HG03460 (cell line): ENCODE measurements around the gene CAPG.
"Not testable (repeated sequence)": the region's sequence is repeated elsewhere in the genome, so short reads cannot be mapped to it uniquely, and the experiment has no call there.

Experiments used
- ATAC-seq: cut with Tn5 transposase; IDR thresholded peaks from one replicate; pipeline ENCODE4 v1.9.1; 2021; ENCODE audit not compliant: unreplicated experiment

CAPG gene

GRCh38 chr2:85421260-85422071 is 11.3 kb upstream of the CAPG start:
- no peak for ATAC-seq

DNA sequence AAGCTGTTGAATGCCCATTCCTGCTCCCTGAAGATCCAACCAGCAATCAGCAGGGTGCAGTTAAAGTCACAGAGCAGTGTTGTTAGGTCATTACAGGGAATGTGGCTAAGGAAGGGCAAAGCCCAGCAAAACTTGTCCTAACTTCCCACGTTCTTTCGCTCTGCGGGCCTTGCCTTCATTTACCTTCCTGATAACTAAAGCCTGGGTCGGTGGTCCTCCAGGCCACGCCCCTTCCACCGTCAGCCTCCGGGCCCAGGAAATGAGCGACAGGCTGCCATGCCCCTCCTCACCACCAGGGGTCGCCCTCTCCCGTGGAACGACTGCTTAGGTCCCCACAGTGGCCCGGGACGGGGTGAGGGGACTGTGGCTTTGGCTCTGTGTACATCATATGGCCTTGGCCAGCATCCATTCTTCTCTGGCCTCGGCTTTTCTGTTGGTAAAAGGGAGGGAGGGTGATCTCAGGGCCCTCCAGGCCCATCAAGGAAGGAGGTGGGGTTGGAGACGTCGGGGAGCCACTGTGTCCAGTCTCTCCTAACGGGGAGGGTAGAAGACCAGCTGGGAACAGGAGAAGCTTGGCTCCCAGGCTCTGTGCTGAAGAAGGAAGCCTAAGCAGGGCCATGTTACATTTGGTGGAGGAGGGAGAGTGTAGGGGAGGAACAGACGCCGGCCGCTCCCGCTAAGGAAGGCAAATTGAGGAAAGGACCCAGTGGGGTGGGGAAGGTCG is 10.5 kb upstream of the CAPG start:
- peak; percentile 56 for ATAC-seq

GRCh38 chr2:85419009-85419675 is 9.0 kb upstream of the CAPG start:
- ATAC-seq: no peak

DNA sequence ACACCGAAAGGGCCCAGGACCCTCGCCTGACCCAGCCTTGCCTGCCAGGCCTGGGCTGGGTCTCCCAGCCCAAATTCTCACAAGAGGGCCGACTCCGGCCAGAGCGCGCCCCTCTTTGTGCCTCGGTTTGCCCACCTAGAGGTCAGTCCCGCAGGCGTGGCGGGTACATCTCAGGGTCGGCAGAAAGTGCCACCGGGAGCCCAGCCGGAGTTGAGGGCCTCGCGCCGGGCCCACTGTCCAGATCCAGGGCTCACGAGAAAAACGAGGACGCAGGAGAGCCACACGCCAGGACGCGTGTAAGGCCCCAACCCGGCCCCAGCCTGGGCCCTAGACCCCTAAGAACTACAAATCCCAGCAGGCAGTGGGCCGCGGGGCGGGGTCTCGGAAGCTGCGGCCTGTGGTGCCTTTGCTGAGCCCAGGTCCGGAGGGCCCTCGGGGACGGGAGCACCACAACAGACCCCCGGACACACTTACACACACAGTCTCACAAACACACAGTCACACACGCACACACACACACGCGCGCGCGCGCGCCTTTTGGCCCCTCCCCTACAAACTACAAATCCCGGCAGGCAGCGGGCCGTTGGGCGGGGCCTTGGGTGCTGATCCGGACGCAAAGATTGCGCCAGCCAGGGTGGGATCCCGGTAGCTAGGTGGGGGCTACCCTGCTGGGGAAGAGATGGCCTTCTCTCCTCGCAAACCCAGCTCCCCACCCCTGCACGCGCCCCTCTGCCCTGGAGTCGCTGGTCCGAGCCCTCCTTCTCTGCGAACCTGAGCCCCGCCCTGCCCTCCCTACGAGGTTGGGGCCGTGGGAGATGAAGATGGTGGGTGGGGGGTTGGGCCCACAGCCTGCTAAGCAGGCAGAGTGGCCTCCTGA is 8.2 kb upstream of the CAPG start, which contains the start of gene SH2D6:
Gene SH2D6, plus strand, starts transcription at position 583 of the 877 bp plus-strand sequence. CDS start 10,752 bp downstream, outside the sequence.
- ATAC-seq: peak; percentile 83

GRCh38 chr2:85415980-85416650 is 5.9 kb upstream of the CAPG start:
- ATAC-seq: no peak

DNA sequence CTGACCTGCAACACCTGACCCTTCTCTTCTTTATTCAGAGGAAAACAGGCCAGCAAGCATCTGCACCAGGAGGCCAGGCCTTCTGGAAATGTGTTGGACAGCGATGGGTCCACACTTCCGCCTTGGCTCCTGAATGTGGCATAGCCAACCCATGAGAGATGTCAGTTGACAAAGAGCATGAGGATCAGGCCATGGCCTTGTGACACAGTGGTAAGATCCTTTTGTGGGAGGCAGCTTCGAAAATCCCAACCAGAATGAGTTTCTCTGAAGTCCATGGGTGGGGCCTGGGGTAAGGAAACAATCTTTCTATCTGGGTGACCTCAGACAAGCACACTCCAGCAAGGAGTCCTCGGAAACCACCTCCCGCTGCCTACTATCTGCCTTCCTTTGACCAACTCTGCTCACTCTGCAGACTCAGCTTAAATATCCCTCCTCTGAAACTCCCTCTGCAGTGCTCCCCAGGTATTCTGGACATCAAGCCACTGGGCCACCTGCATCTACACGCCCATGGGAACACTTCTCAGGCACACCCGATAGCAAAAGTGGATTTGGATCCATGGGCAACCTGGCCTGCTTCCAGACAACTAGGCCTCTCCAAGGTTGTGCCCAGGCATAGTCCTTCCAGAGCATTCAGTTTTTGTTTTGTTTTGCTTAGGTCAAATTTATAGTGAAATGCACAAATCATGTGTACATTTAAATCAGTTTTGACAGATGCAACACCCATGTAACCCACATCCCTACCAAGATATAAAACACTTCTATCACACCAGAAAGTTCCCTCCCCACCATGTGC is 4.8 kb upstream of the CAPG start:
- ATAC-seq: no peak

DNA sequence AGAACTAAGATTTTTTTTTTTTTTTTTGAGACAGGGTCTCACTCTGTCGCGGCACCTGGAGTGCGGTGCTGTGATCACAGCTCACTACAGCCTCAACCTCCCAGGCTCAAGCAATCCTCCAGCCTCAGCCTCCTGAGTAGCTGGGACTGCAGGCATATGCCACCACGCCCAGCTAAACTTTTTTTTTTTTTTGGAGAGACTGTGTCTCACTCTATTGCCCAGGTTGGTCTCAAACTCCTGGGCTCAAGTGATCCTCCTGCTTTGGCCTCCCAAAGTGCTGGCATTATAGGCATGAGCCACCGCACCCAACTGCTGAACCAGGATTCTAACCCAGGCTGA is 4.2 kb upstream of the CAPG start:
- ATAC-seq: not testable (repeated sequence)

DNA sequence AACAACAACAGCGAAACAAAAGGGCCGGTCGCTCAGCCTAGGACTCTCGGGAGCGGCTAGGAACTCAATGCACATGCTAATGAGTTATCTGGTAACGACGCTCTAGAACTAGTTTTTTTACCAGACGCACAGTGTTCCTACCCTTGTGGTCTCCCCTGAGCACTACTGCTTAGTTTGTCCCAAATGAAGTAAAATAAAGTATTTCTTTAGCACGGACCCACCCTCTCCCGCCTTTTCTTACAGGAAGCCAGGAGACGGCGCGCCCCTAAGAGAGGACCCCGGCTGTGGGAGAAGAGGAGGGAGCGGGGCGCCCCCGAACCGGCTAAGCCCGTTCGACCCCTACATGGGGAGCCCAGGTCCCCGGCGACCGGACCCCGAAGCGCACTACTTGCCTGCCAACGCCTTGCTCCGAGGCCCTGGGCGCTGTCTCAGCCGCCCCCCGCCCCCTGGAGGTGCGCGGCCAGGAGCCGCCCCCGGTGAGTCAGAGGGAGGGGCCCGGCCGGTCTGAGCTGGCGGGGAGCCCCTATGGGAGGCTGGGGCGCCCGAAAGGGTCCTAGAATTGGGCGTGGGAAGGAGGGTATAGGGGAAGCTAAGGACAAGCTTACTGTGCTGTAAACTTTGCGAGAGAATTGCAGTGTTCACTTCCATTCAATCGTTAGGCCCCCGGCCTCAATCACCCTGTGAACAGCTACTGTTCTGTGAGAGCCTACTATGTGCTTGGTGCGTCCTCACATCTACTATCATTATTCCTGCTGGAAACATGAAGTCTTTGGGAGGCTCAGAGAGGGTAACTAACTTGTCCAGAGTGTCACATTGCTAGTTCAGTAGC is 3.6 kb upstream of the CAPG start:
- ATAC-seq: no peak

GRCh38 chr2:85411405-85411748 is 1.2 kb upstream of the CAPG start:
- ATAC-seq: no peak

DNA sequence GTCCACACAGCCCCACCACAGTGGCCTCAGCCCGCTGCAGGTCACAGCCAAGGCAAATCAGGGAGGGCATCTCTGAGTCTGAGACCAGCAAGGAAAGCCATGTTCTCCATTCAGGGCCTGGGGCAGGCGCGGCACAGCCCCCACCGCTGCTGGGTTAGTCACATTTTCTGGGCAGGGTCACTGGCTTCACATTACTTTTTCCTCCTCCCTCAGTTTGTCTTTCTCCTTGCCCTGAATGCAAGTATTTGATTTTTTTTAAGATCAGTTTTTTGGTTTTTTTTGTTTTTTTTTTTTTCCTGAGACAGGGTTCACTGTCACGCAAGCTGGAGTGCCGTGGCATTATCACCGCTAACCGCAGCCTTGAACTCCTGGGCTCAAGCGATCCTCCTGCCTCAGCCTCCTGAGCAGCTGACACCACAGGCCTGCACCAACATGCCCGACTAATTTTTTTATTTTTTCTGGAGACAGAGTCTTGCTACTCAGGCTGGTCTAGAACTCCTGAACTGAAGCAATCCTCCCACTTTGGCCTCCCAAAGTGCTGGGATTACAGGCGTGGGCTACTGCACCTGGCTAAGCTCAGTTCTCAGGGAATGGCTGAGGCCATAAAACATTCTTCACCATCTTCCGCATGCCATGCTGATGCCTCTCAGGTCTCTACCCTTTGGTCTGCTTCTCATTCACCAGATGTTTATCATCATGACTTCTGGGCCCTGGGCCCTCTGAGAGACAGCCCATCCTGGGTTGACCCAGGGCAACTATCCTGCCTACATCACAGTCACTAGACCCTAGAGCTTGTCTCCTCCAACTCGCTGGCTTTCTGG is 628 bp upstream of the CAPG start:
- ATAC-seq: peak; percentile 1

DNA sequence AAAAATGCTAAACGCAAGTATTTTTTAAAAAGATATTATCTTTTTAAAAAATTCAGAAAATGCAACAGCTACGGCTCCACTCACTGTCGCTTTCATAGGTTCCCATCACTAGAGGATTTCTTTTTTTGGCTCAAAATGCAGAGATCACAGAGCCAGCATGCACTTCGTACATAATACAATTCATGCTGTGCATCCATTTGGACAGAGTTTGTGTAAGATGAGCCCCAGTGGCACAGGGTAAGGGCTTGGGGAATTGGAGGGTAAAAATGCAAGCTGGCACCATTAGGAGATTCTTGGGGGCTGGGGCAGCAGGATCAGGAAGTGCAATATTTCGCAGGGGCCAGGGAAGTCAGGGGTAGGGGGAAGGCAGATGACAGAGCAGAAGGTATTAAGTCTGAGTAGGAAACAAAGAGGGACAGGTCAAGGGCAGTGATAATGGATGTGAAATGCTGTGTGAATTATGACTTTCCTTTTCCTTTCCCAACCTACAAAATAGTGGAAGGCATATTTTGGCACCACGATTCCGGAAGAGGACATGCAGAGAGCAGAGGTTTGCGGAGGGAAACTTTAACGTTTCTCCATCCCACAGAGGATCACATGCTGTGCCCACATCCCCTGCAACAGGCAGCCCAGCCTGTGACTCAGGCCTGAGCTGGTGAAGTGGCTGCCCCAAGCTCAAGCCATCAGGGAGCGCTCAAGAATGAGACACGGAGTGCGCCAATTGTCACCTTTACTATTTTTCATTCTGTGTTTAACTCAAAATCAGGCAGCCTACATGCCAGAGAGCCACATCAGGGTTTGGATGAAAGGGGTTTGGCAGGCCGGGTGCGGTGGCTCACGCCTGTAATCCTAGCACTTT is 4.7 kb downstream of the CAPG start:
- ATAC-seq: peak; percentile 41

- no peak for ATAC-seq
Measured at GRCh38 chr2:85401844-85402243, 8.3 kb downstream of the CAPG start.

GRCh38 chr2:85401464-85401805 is 8.7 kb downstream of the CAPG start:
- no peak for ATAC-seq

DNA sequence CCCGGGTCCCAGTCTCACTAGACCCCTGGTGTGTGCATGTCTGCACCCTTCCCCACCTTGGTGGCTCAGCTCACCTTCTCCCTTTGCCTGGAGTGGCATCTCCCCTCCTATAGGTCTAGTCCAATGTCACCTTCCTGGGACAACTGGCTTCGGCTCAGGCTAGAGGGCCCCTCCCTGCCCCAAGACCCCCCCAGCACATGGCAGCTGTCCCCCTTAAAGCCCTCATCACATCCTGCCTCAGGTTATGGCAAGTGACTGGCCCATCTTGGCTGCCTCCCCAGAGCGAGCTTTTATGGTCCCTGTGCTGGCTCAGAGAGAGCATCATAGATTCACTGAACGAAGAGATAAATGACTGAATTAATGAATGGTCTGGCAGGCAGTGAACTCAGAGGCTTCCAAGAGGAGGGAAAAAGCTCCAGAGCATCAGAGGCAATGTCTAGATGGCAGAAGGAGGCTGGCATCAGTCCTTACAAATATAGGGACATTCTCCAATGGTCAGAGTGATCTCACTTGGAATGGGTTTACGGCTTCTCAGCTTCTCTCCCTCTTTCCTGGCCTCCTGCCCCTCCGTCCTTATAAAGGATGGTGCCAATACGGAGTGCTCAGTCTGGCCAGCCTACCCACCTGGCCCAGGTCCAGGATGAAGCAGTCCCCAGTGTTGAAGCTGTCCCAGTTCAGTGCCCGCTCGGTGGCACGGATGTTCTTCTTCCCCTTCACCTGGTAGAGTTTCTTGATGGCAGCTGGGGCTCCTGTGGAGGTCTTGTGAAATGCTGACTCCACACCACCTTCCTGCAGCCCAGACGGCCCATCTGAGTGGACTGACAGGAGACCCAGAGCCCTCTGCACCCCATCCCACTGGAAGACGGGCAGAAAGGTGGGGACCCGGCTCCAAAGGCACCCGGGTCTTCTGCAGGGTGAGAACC is 9.4 kb downstream of the CAPG start:
- ATAC-seq: no peak

- ATAC-seq: no peak
Measured at GRCh38 chr2:85400023-85400422, 10.1 kb downstream of the CAPG start.

- ATAC-seq: no peak
Measured at GRCh38 chr2:85399183-85399455, 11.0 kb downstream of the CAPG start.
